Gastrocnemius medialis (tissue), 4 donors: ENCODE results near the gene KIF2A. TPM values are rescaled to one million over a fixed set of nuclear protein-coding genes. Genes with fewer than 3 reads are reported as not detected.

Source experiments
- ATAC-seq, 2 donors: fragments of 150-250 bp; one replicate each; pipeline ENCODE4 v1.9.1; 2016
- DNase-seq, 2 donors: peaks; one replicate each; pipeline ENCODE4 v3.0.0-alpha.2; 2019
- H3K27ac ChIP-seq, 4 donors: fragments of 200-600 bp; sonication (generic); 1 replicate in 1 of 4; 2 replicates in 3 of 4; pipeline ENCODE4 v1.5.1; 2016 to 2018; ENCODE audit warnings: mild to moderate bottlenecking in 2 of 4, moderate library complexity in 1 of 4
- H3K27me3 ChIP-seq, 3 donors: fragments of 200-600 bp; sonication (generic) in 2 of 3; 1 replicate in 1 of 3; 2 replicates in 2 of 3; pipeline versions ENCODE4 v1.5.1 to v1.6.0; 2016 to 2019; ENCODE audit warnings: mild to moderate bottlenecking in 1 of 3, moderate library complexity in 1 of 3
- H3K36me3 ChIP-seq, 2 donors: fragments of 200-600 bp; sonication (generic) in 1 of 2; one replicate each; pipeline ENCODE4 v1.5.1; 2017 to 2018
- H3K4me1 ChIP-seq, 2 donors: fragments of 200-600 bp; sonication (generic) in 1 of 2; one replicate each; pipeline ENCODE4 v1.5.1; 2016 to 2017; ENCODE audit warnings: mild to moderate bottlenecking in 2 of 2
- H3K4me3 ChIP-seq, 4 donors: fragments of 200-600 bp; sonication (generic) in 3 of 4; 1 replicate in 1 of 4; 2 replicates in 3 of 4; pipeline ENCODE4 v1.5.1; 2016 to 2019; ENCODE audit warnings: mild to moderate bottlenecking in 2 of 4
- H3K9me3 ChIP-seq, 3 donors: fragments of 200-600 bp; sonication (generic) in 2 of 3; 1 replicate in 1 of 3; 2 replicates in 2 of 3; pipeline ENCODE4 v1.5.1; 2016 to 2019
- CTCF ChIP-seq, 5 experiments: fragments of 450-650 bp in 3 of 5; fragments of 200-600 bp in 2 of 5; sonication (generic) in 2 of 5; IDR thresholded peaks in 4 of 5; conservative IDR thresholded peaks in 1 of 5; 1 replicate in 4 of 5; 2 replicates in 1 of 5; pipeline ENCODE4 v1.5.1; 2016 to 2019; ENCODE audit warnings: antibody characterized with exemption in 5 of 5, mild to moderate bottlenecking in 3 of 5, moderate library complexity in 3 of 5
- POLR2A ChIP-seq, 2 donors: fragments of 450-650 bp; IDR thresholded peaks; one replicate each; pipeline ENCODE4 v1.6.1; 2017; ENCODE audit warnings: antibody characterized with exemption in 2 of 2, mild to moderate bottlenecking in 2 of 2, moderate library complexity in 2 of 2
- in situ Hi-C, 4 donors: fragments of 200-750 bp; cut with MboI; loops; one replicate each; pipeline versions ENCODE4 v1.15.0 to v1.8.0; 2017; ENCODE audit warnings: low sequenced_read_pairs in 4 of 4
- intact Hi-C: fragments of 100-400 bp; cut with DNase I; formaldehyde crosslinking; loops from one replicate; pipeline ENCODE4 v1.15.1; 2023; ENCODE audit warnings: low total_unique reads
- total RNA-seq, 4 donors: library from RNA; depleted of rRNA; stranded (reverse); fragments of >200 nt; gene quantifications; one replicate each; pipeline versions ENCODE4 v1.1.0 to v1.2.3, GENCODE V29; 2016

KIF2A gene
- total RNA-seq, 4 donors from 2014 or later: 7.5 to 14.2 (median 11.8) TPM

- no peaks in the 10 kb centered on the region for H3K36me3 ChIP-seq
- no peaks in the 10 kb centered on the region for H3K27me3 ChIP-seq
- no peak for DNase-seq
- no peak for ATAC-seq
- no peaks in the 10 kb centered on the region for H3K4me1 ChIP-seq
- intact Hi-C loops (no loop called here), in situ Hi-C loops (no loop called here)
- H3K27ac ChIP-seq: no peak overlapping the region
- H3K9me3 ChIP-seq: no peaks in the 10 kb centered on the region
- TF ChIP-seq POLR2A (IDR thresholded peaks at IDR 0.05) (no peak), CTCF (IDR thresholded peaks at IDR 0.05 in 4 of 5, conservative IDR thresholded peaks at IDR 0.05 in 1 of 5) (no peak)
- no peak overlapping the region for H3K4me3 ChIP-seq
Observed at GRCh38 chr5:62299600-62299999, 6.4 kb upstream of the KIF2A start.

GRCh38 chr5:62305358-62305714 is 670 bp upstream of the KIF2A start:
- ATAC-seq (peak in 1 of 2 donors; percentile 7), DNase-seq (no peak)
- Histone ChIP-seq H3K4me1 (peaks cover 11 to 12% of the 10 kb centered on the region in 2 donors), H3K27me3 (no peaks in the 10 kb centered on the region), H3K4me3 (peak overlapping the region; percentile 84 to 98 (median 92)), H3K9me3 (no peaks in the 10 kb centered on the region), H3K36me3 (no peaks in the 10 kb centered on the region), H3K27ac (peak overlapping the region; percentile 73 to 93 (median 89))
- no peak for TF ChIP-seq POLR2A (IDR thresholded peaks at IDR 0.05)
- TF ChIP-seq CTCF (IDR thresholded peaks at IDR 0.05 in 4 of 5, conservative IDR thresholded peaks at IDR 0.05 in 1 of 5): no peak
- in situ Hi-C loops (no loop called here), intact Hi-C loops (loop anchor here (5.0 kb wide), 2 partner anchors 97 to 973 kb away; partner anchors contain the start of genes DIMT1 and ZSWIM6)

- Histone ChIP-seq H3K27ac (peak overlapping the region; percentile 73 to 93 (median 89)), H3K4me3 (peak overlapping the region; percentile 84 to 98 (median 92)), H3K36me3 (no peaks in the 10 kb centered on the region), H3K27me3 (no peaks in the 10 kb centered on the region), H3K9me3 (no peaks in the 10 kb centered on the region), H3K4me1 (peaks cover 11 to 12% of the 10 kb centered on the region in 2 donors)
- in situ Hi-C loops: no loop called here
- ATAC-seq: peak; percentile 68 to 79
- DNase-seq: peak in 1 of 2 donors; percentile 11
- intact Hi-C loops: loop anchor here (2.0 to 5.0 kb wide), 3 partner anchors 48 to 974 kb away; partner anchors contain the start of genes DIMT1 and ZSWIM6
- no peak for TF ChIP-seq CTCF (IDR thresholded peaks at IDR 0.05 in 4 of 5, conservative IDR thresholded peaks at IDR 0.05 in 1 of 5)
- no peak for TF ChIP-seq POLR2A (IDR thresholded peaks at IDR 0.05)
Observed at GRCh38 chr5:62306323-62306895, 403 bp downstream of the KIF2A start.

- Histone ChIP-seq H3K27me3 (no peaks in the 10 kb centered on the region), H3K4me3 (peak overlapping the region; percentile 84 to 98 (median 92)), H3K4me1 (peaks cover 11 to 12% of the 10 kb centered on the region in 2 donors), H3K36me3 (no peaks in the 10 kb centered on the region), H3K9me3 (no peaks in the 10 kb centered on the region), H3K27ac (peak overlapping the region; percentile 73 to 93 (median 89))
- TF ChIP-seq POLR2A (IDR thresholded peaks at IDR 0.05): no peak
- no peak for TF ChIP-seq CTCF (IDR thresholded peaks at IDR 0.05 in 4 of 5, conservative IDR thresholded peaks at IDR 0.05 in 1 of 5)
- in situ Hi-C loops: no loop called here
- ATAC-seq (peak in 1 of 2 donors; percentile 10), DNase-seq (peak in 1 of 2 donors; percentile 13)
- intact Hi-C loops: loop anchor here (2.0 to 5.0 kb wide), 3 partner anchors 48 to 975 kb away; partner anchors contain the start of genes DIMT1 and ZSWIM6
Observed at GRCh38 chr5:62306896-62307689, 1.1 kb downstream of the KIF2A start.
